ENCODE data around the gene PURA. TPM values are rescaled to one million over a fixed set of nuclear protein-coding genes. Genes with fewer than 3 reads are reported as not detected.

PURA gene
- total and polyA plus RNA-seq, 4 donors, result 2.8 to 14.7 (median 5.6) TPM

GRCh38 chr5:140135127-140135526 is 21.2 kb downstream of the PURA start:
- Histone ChIP-seq H3K4me3 (ENCODE audit: low read depth in 1 of 3, low read length in 3 of 3) (no peak overlapping the region), H3K4me1 (ENCODE audit: control insufficient read depth in 4 of 4, insufficient read depth in 4 of 4, low read length in 3 of 4) (peaks cover 0 to 8% (median 0%) of the 10 kb centered on the region in 4 donors), H3K9ac (ENCODE audit: low read depth in 1 of 2, low read length in 2 of 2) (no peak overlapping the region), H3K27ac (ENCODE audit: low read depth in 1 of 2, low read length in 2 of 2) (no peak overlapping the region), H3K27me3 (ENCODE audit: control insufficient read depth in 4 of 4, insufficient read depth in 4 of 4, low read length in 3 of 4) (no peaks in the 10 kb centered on the region), H3K36me3 (ENCODE audit: control insufficient read depth in 4 of 4, insufficient read depth in 3 of 4, low read depth in 1 of 4, low read length in 3 of 4) (no peaks in the 10 kb centered on the region), H3K9me3 (ENCODE audit: control insufficient read depth in 4 of 4, low read length in 3 of 4) (no peaks in the 10 kb centered on the region)
- TF ChIP-seq RAD21 (IDR thresholded peaks at IDR 0.05) (no peak), ATF3 (IDR thresholded peaks at IDR 0.05) (no peak)
- no peak for DNase-seq (ENCODE audit: low spot score)

DNA sequence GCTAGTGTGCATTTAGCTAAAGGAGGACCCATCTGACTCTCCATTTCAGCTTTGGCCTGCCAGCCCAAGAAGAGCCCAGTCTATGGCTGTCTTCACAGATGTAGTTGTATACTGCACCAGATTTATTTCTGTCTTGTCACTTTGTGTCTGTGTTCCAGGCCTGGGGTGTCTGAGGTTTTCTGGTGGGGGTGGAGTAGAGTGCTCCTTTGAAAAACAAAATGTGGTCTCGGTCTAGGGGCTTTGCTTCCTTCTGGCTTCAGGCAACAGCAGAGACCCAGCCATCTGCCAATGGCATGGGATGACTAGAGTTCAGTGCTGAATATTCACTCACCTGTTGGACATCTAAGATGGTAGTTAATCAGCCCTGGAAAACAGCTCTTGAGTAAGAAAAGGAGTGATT is 22.7 kb downstream of the PURA start:
- 97% methylated on average over 1 of the region's 1 CpG for WGBS
- Histone ChIP-seq H3K9ac (ENCODE audit: low read depth in 1 of 2, low read length in 2 of 2) (no peak overlapping the region), H3K9me3 (ENCODE audit: control insufficient read depth in 4 of 4, low read length in 3 of 4) (no peaks in the 10 kb centered on the region), H3K4me3 (ENCODE audit: low read depth in 1 of 3, low read length in 3 of 3) (no peak overlapping the region), H3K27ac (ENCODE audit: low read depth in 1 of 2, low read length in 2 of 2) (no peak overlapping the region), H3K36me3 (ENCODE audit: control insufficient read depth in 4 of 4, insufficient read depth in 3 of 4, low read depth in 1 of 4, low read length in 3 of 4) (no peaks in the 10 kb centered on the region), H3K4me1 (ENCODE audit: control insufficient read depth in 4 of 4, insufficient read depth in 4 of 4, low read length in 3 of 4) (peaks cover 7 to 16% (median 10%) of the 10 kb centered on the region in 4 donors), H3K27me3 (ENCODE audit: control insufficient read depth in 4 of 4, insufficient read depth in 4 of 4, low read length in 3 of 4) (no peaks in the 10 kb centered on the region)
- TF ChIP-seq, protein P1, sequence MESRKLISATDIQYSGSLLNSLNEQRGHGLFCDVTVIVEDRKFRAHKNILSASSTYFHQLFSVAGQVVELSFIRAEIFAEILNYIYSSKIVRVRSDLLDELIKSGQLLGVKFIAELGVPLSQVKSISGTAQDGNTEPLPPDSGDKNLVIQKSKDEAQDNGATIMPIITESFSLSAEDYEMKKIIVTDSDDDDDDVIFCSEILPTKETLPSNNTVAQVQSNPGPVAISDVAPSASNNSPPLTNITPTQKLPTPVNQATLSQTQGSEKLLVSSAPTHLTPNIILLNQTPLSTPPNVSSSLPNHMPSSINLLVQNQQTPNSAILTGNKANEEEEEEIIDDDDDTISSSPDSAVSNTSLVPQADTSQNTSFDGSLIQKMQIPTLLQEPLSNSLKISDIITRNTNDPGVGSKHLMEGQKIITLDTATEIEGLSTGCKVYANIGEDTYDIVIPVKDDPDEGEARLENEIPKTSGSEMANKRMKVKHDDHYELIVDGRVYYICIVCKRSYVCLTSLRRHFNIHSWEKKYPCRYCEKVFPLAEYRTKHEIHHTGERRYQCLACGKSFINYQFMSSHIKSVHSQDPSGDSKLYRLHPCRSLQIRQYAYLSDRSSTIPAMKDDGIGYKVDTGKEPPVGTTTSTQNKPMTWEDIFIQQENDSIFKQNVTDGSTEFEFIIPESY (IDR thresholded peaks at IDR 0.05), result no peak
- no peak for TF ChIP-seq RXRA (IDR thresholded peaks at IDR 0.05)
- TF ChIP-seq SP1 (IDR thresholded peaks at IDR 0.05), result no peak
- TF ChIP-seq, protein P2, sequence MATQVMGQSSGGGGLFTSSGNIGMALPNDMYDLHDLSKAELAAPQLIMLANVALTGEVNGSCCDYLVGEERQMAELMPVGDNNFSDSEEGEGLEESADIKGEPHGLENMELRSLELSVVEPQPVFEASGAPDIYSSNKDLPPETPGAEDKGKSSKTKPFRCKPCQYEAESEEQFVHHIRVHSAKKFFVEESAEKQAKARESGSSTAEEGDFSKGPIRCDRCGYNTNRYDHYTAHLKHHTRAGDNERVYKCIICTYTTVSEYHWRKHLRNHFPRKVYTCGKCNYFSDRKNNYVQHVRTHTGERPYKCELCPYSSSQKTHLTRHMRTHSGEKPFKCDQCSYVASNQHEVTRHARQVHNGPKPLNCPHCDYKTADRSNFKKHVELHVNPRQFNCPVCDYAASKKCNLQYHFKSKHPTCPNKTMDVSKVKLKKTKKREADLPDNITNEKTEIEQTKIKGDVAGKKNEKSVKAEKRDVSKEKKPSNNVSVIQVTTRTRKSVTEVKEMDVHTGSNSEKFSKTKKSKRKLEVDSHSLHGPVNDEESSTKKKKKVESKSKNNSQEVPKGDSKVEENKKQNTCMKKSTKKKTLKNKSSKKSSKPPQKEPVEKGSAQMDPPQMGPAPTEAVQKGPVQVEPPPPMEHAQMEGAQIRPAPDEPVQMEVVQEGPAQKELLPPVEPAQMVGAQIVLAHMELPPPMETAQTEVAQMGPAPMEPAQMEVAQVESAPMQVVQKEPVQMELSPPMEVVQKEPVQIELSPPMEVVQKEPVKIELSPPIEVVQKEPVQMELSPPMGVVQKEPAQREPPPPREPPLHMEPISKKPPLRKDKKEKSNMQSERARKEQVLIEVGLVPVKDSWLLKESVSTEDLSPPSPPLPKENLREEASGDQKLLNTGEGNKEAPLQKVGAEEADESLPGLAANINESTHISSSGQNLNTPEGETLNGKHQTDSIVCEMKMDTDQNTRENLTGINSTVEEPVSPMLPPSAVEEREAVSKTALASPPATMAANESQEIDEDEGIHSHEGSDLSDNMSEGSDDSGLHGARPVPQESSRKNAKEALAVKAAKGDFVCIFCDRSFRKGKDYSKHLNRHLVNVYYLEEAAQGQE (IDR thresholded peaks at IDR 0.05), result no peak
- TF ChIP-seq CTCF (IDR thresholded peaks at IDR 0.05; ENCODE audit: low read depth, low read length, missing input control), result no peak
- no peak for DNase-seq (ENCODE audit: low spot score)

DNA sequence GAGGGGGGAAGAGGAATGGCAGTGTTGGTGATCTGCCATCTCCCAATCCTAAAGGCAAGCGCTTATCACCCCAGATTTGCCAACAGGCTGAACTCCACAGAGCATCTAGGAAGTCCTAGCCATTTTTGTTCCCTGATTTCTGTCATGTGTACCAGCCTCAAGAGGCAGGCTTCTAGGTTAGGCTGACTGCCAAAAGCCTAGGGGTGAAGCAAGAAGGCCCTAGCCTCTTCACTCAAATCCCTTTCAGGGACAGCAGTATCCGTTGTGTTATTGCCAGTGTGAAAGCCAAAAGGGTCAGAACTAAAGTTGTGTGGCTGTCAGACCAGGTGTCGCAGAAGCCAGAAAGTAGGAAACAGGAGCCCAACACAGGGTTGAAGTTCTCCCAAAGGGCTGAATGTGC is 26.5 kb downstream of the PURA start:
- TF ChIP-seq RXRA (IDR thresholded peaks at IDR 0.05), result no peak
- no peaks in the 10 kb centered on the region for H3K9me3 ChIP-seq (ENCODE audit: control insufficient read depth in 4 of 4, low read length in 3 of 4)
- no peak overlapping the region for H3K27ac ChIP-seq (ENCODE audit: low read depth in 1 of 2, low read length in 2 of 2)
- H3K4me3 ChIP-seq (ENCODE audit: low read depth in 1 of 3, low read length in 3 of 3), result no peak overlapping the region
- WGBS, result 76% methylated on average over 3 of the region's 3 CpGs
- no peak for DNase-seq (ENCODE audit: low spot score)
- H3K27me3 ChIP-seq (ENCODE audit: control insufficient read depth in 4 of 4, insufficient read depth in 4 of 4, low read length in 3 of 4), result no peaks in the 10 kb centered on the region
- H3K4me1 ChIP-seq (ENCODE audit: control insufficient read depth in 4 of 4, insufficient read depth in 4 of 4, low read length in 3 of 4), result peaks cover 10 to 33% (median 19%) of the 10 kb centered on the region in 4 donors
- no peak overlapping the region for H3K9ac ChIP-seq (ENCODE audit: low read depth in 1 of 2, low read length in 2 of 2)
- no peaks in the 10 kb centered on the region for H3K36me3 ChIP-seq (ENCODE audit: control insufficient read depth in 4 of 4, insufficient read depth in 3 of 4, low read depth in 1 of 4, low read length in 3 of 4)

Data from liver (tissue), 9 donors.